Mesodermal cell (in vitro differentiated cells): Measurements from ENCODE around the gene FAM83G.
"Not testable (repeated sequence)": the region's sequence is repeated elsewhere in the genome, so short reads cannot be mapped to it uniquely, and the experiment has no call there.

ENCODE experiments used
- H3K27ac ChIP-seq: 2 replicates; pipeline ENCODE4 v1.7.0; 2013; ENCODE audit warnings: mild to moderate bottlenecking, low read depth, low read length, moderate library complexity; ENCODE audit not compliant: severe bottlenecking
- H3K36me3 ChIP-seq: 2 replicates; pipeline ENCODE4 v1.7.1; 2013; ENCODE audit warnings: mild to moderate bottlenecking, low read length, moderate library complexity; ENCODE audit not compliant: control insufficient read depth, insufficient read depth
- H3K4me1 ChIP-seq: one replicate; pipeline ENCODE4 v1.7.1; 2013; ENCODE audit warnings: mild to moderate bottlenecking, low read length; ENCODE audit not compliant: insufficient read depth, control insufficient read depth, poor library complexity, severe bottlenecking
- H3K4me3 ChIP-seq: 2 replicates; pipeline ENCODE4 v1.7.0; 2013; ENCODE audit warnings: low read length, control low read depth, mild to moderate bottlenecking; ENCODE audit not compliant: insufficient read depth, poor library complexity, severe bottlenecking; ENCODE audit errors: extremely low read depth
- H3K9me3 ChIP-seq: 2 replicates; pipeline ENCODE4 v1.7.1; 2013; ENCODE audit warnings: mild to moderate bottlenecking, low read length, moderate library complexity; ENCODE audit not compliant: control insufficient read depth
- WGBS, 2 experiments: methylation state at CpG; one replicate each; pipeline ENCODE4 v1.1.5; 2013; ENCODE audit warnings: missing lambda C conversion rate in 2 of 2; ENCODE audit not compliant: insufficient coverage in 2 of 2; 5-methylcytosine and 5-hydroxymethylcytosine counted together

The FAM83G gene

GRCh38 chr17:19038007-19038406, 33.4 kb upstream of the FAM83G start:
- no CpG with 5 or more reads among the region's 17 CpGs for WGBS, 2 experiments
- not testable (repeated sequence) for H3K4me3 ChIP-seq, H3K4me1 ChIP-seq, H3K9me3 ChIP-seq, H3K36me3 ChIP-seq, H3K27ac ChIP-seq

DNA sequence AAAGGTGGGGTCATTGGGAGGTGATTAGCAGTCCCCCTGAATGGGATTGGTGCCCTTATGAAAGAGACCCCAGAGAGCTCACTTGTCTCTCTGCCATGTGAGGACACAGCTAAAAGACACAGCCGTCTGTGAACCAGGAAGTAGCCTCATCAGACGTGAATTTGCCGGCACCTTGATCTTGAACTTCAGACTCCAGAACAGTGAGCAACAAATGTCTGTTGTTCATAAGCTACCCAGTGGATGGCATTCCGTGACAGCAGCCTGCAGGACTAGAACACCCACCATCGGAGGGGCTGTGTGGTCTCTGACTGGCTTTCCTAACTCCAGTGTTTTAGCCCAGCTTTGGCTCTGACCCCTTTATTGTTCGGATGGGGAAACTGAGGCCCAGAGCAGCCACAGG, 33.0 kb upstream of the FAM83G start:
- WGBS, 2 experiments: no CpG with 5 or more reads among the region's 6 CpGs

GRCh38 chr17:19036186-19036585, 31.6 kb upstream of the FAM83G start:
- no CpG with 5 or more reads among the region's 6 CpGs for WGBS, 2 experiments
- H3K27ac ChIP-seq, H3K4me1 ChIP-seq, H3K4me3 ChIP-seq, H3K36me3 ChIP-seq, H3K9me3 ChIP-seq: not testable (repeated sequence)

More for the DNA sequence above, 33.0 kb upstream of the FAM83G start:
- not testable (repeated sequence) for H3K4me1 ChIP-seq, H3K27ac ChIP-seq, H3K9me3 ChIP-seq, H3K4me3 ChIP-seq, H3K36me3 ChIP-seq

DNA sequence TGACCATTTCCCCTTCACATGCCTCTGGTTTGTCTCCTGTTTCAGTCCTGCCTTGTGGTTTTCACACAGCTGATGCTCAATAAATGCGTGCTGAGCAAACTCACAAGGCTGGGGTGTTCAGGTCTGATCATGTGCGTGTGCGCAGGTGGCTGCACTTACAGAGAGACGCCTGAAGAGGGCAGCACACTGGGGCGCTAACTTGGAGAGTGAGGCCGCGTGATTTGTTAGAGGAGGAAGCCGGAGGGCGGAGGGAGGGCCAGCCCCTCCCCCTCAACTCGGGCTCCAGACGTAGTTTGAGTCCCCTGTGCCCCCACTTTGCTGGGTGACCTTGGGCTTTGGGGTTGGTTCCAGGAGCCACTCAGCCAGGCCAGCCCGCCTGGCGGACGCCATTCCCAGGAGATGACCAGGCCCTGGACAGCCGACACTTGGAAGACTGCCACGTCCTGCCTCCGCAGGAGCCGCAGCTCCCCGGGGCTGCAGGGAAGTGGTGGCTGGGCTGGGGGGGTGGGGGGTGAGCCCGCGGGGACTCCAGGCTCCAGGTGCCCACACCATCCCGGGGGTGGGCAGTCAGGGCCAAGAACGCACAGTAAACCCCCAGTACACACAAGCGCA, 27.9 kb upstream of the FAM83G start:
- not testable (repeated sequence) for H3K4me1 ChIP-seq, H3K27ac ChIP-seq, H3K9me3 ChIP-seq, H3K4me3 ChIP-seq, H3K36me3 ChIP-seq
- no CpG with 5 or more reads among the region's 24 CpGs for WGBS, 2 experiments

DNA sequence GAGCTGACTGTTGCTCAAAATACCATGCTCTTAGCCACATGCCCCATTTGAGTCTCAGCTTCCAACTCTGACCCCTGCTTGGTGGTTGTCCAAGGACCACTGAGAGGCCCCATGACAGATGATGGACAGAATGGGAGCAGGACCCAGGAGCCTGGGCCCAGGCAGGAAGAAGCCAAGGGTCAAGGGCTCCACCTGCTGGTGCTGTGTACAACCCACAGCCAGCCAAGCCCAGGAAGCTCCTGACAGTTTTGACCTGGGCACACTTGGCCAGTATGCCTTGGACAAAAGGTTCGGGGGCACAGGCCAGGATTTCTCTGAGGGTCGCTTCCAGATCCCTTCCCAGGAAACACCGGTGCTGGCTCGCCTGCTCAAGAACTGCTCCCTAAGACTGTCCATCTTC, 27.2 kb upstream of the FAM83G start:
- H3K4me1 ChIP-seq, H3K9me3 ChIP-seq, H3K36me3 ChIP-seq, H3K27ac ChIP-seq, H3K4me3 ChIP-seq: not testable (repeated sequence)
- no CpG with 5 or more reads among the region's 4 CpGs for WGBS, 2 experiments

- H3K9me3 ChIP-seq, H3K27ac ChIP-seq, H3K4me3 ChIP-seq, H3K36me3 ChIP-seq, H3K4me1 ChIP-seq: not testable (repeated sequence)
- no CpG with 5 or more reads among the region's 5 CpGs for WGBS, 2 experiments
Measured at GRCh38 chr17:19030771-19031449, 26.3 kb upstream of the FAM83G start.

DNA sequence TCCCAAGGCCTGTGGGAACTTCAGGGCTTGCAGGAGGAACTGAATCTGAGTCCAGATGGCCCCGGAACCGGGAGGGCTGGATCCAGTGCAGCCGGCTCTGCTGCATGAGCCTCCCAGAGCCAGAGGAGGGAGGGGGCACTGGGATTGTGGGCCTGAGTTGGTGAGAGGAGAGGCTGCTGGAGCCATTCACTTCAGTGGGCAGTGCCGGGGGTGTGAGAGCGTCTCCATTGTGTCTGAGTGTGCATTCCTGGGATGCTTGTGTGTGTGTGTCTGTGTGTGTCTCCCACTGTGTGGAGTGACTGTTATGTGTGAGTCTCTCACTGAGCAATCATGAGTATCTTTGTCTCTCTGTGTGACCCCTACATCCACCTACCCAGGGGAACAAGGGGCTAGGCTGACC, 25.2 kb upstream of the FAM83G start:
- not testable (repeated sequence) for H3K27ac ChIP-seq, H3K9me3 ChIP-seq, H3K4me3 ChIP-seq, H3K4me1 ChIP-seq, H3K36me3 ChIP-seq
- no CpG with 5 or more reads among the region's 5 CpGs for WGBS, 2 experiments

DNA sequence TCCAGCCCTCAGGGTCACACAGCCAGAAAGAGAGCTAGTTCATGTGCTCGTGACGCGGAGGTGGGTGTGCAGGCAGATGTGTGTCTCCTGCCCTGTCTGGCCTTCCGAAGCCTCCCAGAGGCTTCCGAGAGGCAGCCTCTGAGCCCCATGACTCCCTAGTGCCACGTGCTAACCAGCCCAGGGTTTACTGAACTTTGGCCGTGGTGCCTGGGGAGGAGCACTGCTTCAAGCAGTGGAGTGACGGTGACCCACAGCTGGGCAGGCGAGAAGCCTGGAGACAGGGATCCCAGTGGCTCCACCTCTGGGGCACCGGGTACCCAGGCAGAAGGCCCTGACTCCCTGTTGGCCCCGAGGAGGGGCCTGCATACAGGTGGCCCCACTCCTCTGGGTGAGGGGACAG, 24.1 kb upstream of the FAM83G start:
- H3K27ac ChIP-seq, H3K4me1 ChIP-seq, H3K36me3 ChIP-seq, H3K9me3 ChIP-seq, H3K4me3 ChIP-seq: not testable (repeated sequence)
- no CpG with 5 or more reads among the region's 11 CpGs for WGBS, 2 experiments

GRCh38 chr17:19024101-19025078, 19.8 kb upstream of the FAM83G start:
- 94 to 95% methylated on average over 14 to 21 of the region's 22 CpGs for WGBS, 2 experiments
- no peaks in the 10 kb centered on the region for H3K9me3 ChIP-seq
- H3K27ac ChIP-seq: no peak overlapping the region

GRCh38 chr17:19023209-19023999, 18.8 kb upstream of the FAM83G start:
- no peak overlapping the region for H3K4me3 ChIP-seq
- no peaks in the 10 kb centered on the region for H3K4me1 ChIP-seq
- no peak overlapping the region for H3K27ac ChIP-seq
- 83 to 91% methylated on average over 4 to 5 of the region's 9 CpGs for WGBS, 2 experiments
- H3K36me3 ChIP-seq: no peaks in the 10 kb centered on the region
- H3K9me3 ChIP-seq: no peaks in the 10 kb centered on the region

More at GRCh38 chr17:19024101-19025078, 19.8 kb upstream of the FAM83G start:
- Histone ChIP-seq H3K4me1 (no peaks in the 10 kb centered on the region), H3K4me3 (no peak overlapping the region), H3K36me3 (no peaks in the 10 kb centered on the region)
